Hematopoietic multipotent progenitor cell treated with erythropoietin and hydrocortisone succinate and interleukin-3 and kit ligand, for 17 days (in vitro differentiated cells): ENCODE data around the gene BCOR.

Experiments
- DNase-seq: peaks from one replicate; pipeline ENCODE4 v3.0.0-alpha.2; 2015; ENCODE audit warnings: low spot score

BCOR gene

GRCh38 chrX:40063555-40063954 lies 34.2 kb downstream of the BCOR start:
- DNase-seq: no peak

- DNase-seq: no peak
These were observed 35.1 kb downstream of the BCOR start for GRCh38 chrX:40062525-40063155.

- DNase-seq: no peak
These were observed 35.8 kb downstream of the BCOR start for GRCh38 chrX:40061871-40062524.

- DNase-seq: no peak
These were observed 36.8 kb downstream of the BCOR start for GRCh38 chrX:40061005-40061404.

- no peak for DNase-seq
These were observed 37.4 kb downstream of the BCOR start for GRCh38 chrX:40060356-40060845.

GRCh38 chrX:40058719-40059118 lies 39.0 kb downstream of the BCOR start:
- DNase-seq: no peak

- DNase-seq: no peak
These were observed 40.4 kb downstream of the BCOR start for GRCh38 chrX:40057405-40057804.

- DNase-seq: no peak
These were observed 41.3 kb downstream of the BCOR start for GRCh38 chrX:40056420-40056819.

GRCh38 chrX:40055495-40055894 lies 42.3 kb downstream of the BCOR start:
- DNase-seq: no peak

- no peak for DNase-seq
These were observed 43.0 kb downstream of the BCOR start for GRCh38 chrX:40054793-40055192.

- no peak for DNase-seq
These were observed 47.2 kb downstream of the BCOR start for GRCh38 chrX:40050532-40050931.

- no peak for DNase-seq
These were observed 48.6 kb downstream of the BCOR start for GRCh38 chrX:40049084-40049641.

- DNase-seq: no peak
These were observed 50.3 kb downstream of the BCOR start for GRCh38 chrX:40047485-40047884.

- DNase-seq: peak; percentile 28
These were observed 53.9 kb downstream of the BCOR start for GRCh38 chrX:40043895-40044294.

GRCh38 chrX:40041915-40042314 lies 55.8 kb downstream of the BCOR start:
- DNase-seq: no peak

GRCh38 chrX:40040686-40041461 lies 56.9 kb downstream of the BCOR start:
- DNase-seq: no peak

- no peak for DNase-seq
These were observed 57.9 kb downstream of the BCOR start for GRCh38 chrX:40039887-40040286.

GRCh38 chrX:40037367-40037766 lies 60.4 kb downstream of the BCOR start:
- DNase-seq: no peak

GRCh38 chrX:40035726-40036125 lies 62.0 kb downstream of the BCOR start:
- DNase-seq: no peak

GRCh38 chrX:40031911-40032310 lies 65.8 kb downstream of the BCOR start:
- no peak for DNase-seq

- DNase-seq: no peak
These were observed 67.6 kb downstream of the BCOR start for GRCh38 chrX:40030205-40030604.

GRCh38 chrX:40022421-40022820 lies 75.3 kb downstream of the BCOR start:
- DNase-seq: no peak

GRCh38 chrX:40021647-40022046 lies 76.1 kb downstream of the BCOR start:
- DNase-seq: no peak
